Hypothalamus (tissue), 51 donors: Measurements from ENCODE around the gene ZACN.

Experiments
- DNase-seq, 51 donors: peaks; one replicate each; lab custom pipeline; 2025; lab: John Stamatoyannopoulos, UW

The ZACN gene

GRCh38 chr17:76080768-76081287, 1.8 kb downstream of the ZACN start:
- DNase-seq, result no peak

GRCh38 chr17:76081295-76082210, 2.6 kb downstream of the ZACN start:
- DNase-seq, result no peak

- no peak for DNase-seq
Observed at GRCh38 chr17:76082326-76083251, 3.6 kb downstream of the ZACN start.

GRCh38 chr17:76083536-76084182, 4.7 kb downstream of the ZACN start:
- no peak for DNase-seq

GRCh38 chr17:76085066-76085730, 6.2 kb downstream of the ZACN start:
- DNase-seq, result no peak

GRCh38 chr17:76085731-76086366, 6.9 kb downstream of the ZACN start:
- DNase-seq, result no peak

- DNase-seq, result no peak
Observed at GRCh38 chr17:76086384-76086783, 7.4 kb downstream of the ZACN start.

- DNase-seq, result no peak
Observed at GRCh38 chr17:76087531-76087930, 8.5 kb downstream of the ZACN start.

GRCh38 chr17:76088041-76088867, 9.3 kb downstream of the ZACN start:
- DNase-seq, result no peak

GRCh38 chr17:76088868-76089576, 10.0 kb downstream of the ZACN start:
- no peak for DNase-seq

GRCh38 chr17:76089680-76090516, 10.9 kb downstream of the ZACN start:
- no peak for DNase-seq

- no peak for DNase-seq
Observed at GRCh38 chr17:76090517-76091129, 11.6 kb downstream of the ZACN start.

GRCh38 chr17:76091526-76092286, 12.7 kb downstream of the ZACN start:
- no peak for DNase-seq

GRCh38 chr17:76092526-76093413, 13.8 kb downstream of the ZACN start:
- no peak for DNase-seq

- no peak for DNase-seq
Observed at GRCh38 chr17:76094046-76094445, 15.1 kb downstream of the ZACN start.
